Endothelial cell of umbilical vein (primary cell): ENCODE results near the gene FTO. TPM values are rescaled to one million over a fixed set of nuclear protein-coding genes. Genes with fewer than 3 reads are reported as not detected.

Source experiments
- BruUV-seq: library from RNA; stranded (reverse); fragments of 400-500 nt; replicated peaks from 2 replicates; lab custom pipeline; 2021; lab: Mats Ljungman, UMichigan
- CTCF ChIA-PET: fragments of 300-600, 350-600 bp; sonication (Branson Sonifier 250); formaldehyde crosslinking; loops from one replicate; lab custom pipeline; 2021; ENCODE audit warnings: antibody characterized with exemption, inconsistent platforms; lab: Charles Lee
- POLR2A ChIA-PET: fragments of 300-600, 350-600 bp; sonication (Branson Sonifier 250); formaldehyde crosslinking; loops from one replicate; lab custom pipeline; 2021; ENCODE audit warnings: antibody characterized with exemption, inconsistent platforms; lab: Charles Lee
- DNase-seq: peaks from one replicate; pipeline ENCODE4 v3.0.0-alpha.2; 2011; ENCODE audit warnings: low read depth, low spot score
- FAIRE-seq: peaks from 2 replicates; lab custom pipeline; 2011; peaks lifted over from hg19 to GRCh38; lab: Jason Lieb, UNC
- H2AFZ ChIP-seq: 2 replicates; pipeline ENCODE4 v1.6.0; 2012; ENCODE audit warnings: low read depth, low read length, control low read depth, inconsistent platforms
- H3K27ac ChIP-seq: 2 replicates; pipeline ENCODE4 v1.5.1; 2011; ENCODE audit warnings: low read depth, mild to moderate bottlenecking, control low read depth, low read length, moderate library complexity; ENCODE audit not compliant: insufficient read depth
- H3K27me3 ChIP-seq, 2 experiments: 2 replicates each; pipeline versions ENCODE4 v1.6.0 to v1.6.1; 2011; ENCODE audit warnings: low read length in 2 of 2, mixed read lengths in 1 of 2; ENCODE audit not compliant: control insufficient read depth in 2 of 2, insufficient read depth in 2 of 2
- H3K36me3 ChIP-seq, 2 experiments: 2 replicates in 1 of 2; 3 replicates in 1 of 2; pipeline ENCODE4 v1.5.1; 2011; ENCODE audit warnings: low read length in 2 of 2, mild to moderate bottlenecking in 1 of 2, moderate library complexity in 1 of 2; ENCODE audit not compliant: control insufficient read depth in 2 of 2, insufficient read depth in 2 of 2; ENCODE audit errors: extremely low read depth in 1 of 2
- H3K4me1 ChIP-seq: 3 replicates; pipeline ENCODE4 v1.5.1; 2011; ENCODE audit warnings: mild to moderate bottlenecking, low read length; ENCODE audit not compliant: control insufficient read depth, insufficient read depth; ENCODE audit errors: extremely low read depth
- H3K4me2 ChIP-seq: 2 replicates; pipeline ENCODE4 v1.6.1; 2011; ENCODE audit warnings: low read length, control low read depth, mixed read lengths; ENCODE audit not compliant: insufficient read depth
- H3K4me3 ChIP-seq, 3 experiments: fragments of 200-600 bp in 1 of 3; sonication (generic), shearing (Covaris generic) in 1 of 3; replicated peaks in 1 of 3; 2 replicates each; pipeline ENCODE4 v1.5.1; 2011 to 2016; ENCODE audit warnings: control low read depth in 3 of 3, low read length in 3 of 3, mild to moderate bottlenecking in 2 of 3, inconsistent platforms in 1 of 3, low read depth in 1 of 3, moderate library complexity in 1 of 3; ENCODE audit not compliant: insufficient read depth in 1 of 3
- H3K79me2 ChIP-seq: 2 replicates; pipeline ENCODE4 v1.6.0; 2012; ENCODE audit warnings: low read length, inconsistent platforms; ENCODE audit not compliant: control insufficient read depth, insufficient read depth
- H3K9ac ChIP-seq: replicated peaks from 2 replicates; pipeline ENCODE3; 2011; ENCODE audit warnings: low read length, control low read depth; ENCODE audit not compliant: insufficient read depth; ENCODE audit errors: extremely low read depth
- H3K9me1 ChIP-seq: replicated peaks from 3 replicates; pipeline ENCODE4 v1.6.0; 2011; ENCODE audit warnings: mild to moderate bottlenecking, low read length; ENCODE audit not compliant: control insufficient read depth, insufficient read depth; ENCODE audit errors: extremely low read depth
- H3K9me3 ChIP-seq: replicated peaks from 2 replicates; pipeline ENCODE4 v1.5.1; 2012; ENCODE audit warnings: low read length, inconsistent platforms; ENCODE audit not compliant: control insufficient read depth, insufficient read depth
- H4K20me1 ChIP-seq: replicated peaks from 2 replicates; pipeline ENCODE3; 2011; ENCODE audit warnings: mild to moderate bottlenecking, low read length; ENCODE audit not compliant: control insufficient read depth, insufficient read depth; ENCODE audit errors: extremely low read depth
- EZH2 ChIP-seq: IDR thresholded peaks from 2 replicates; pipeline ENCODE4 v1.6.1; 2012; ENCODE audit warnings: borderline replicate concordance, low read depth, mild to moderate bottlenecking, moderate library complexity, low read length, inconsistent platforms; ENCODE audit not compliant: severe bottlenecking
- FOS ChIP-seq: IDR thresholded peaks from 2 replicates; pipeline ENCODE4 v1.6.1; 2011; ENCODE audit warnings: mild to moderate bottlenecking, low read length, moderate library complexity, borderline replicate concordance; ENCODE audit not compliant: insufficient read depth
- GATA2 ChIP-seq: IDR thresholded peaks from 2 replicates; pipeline ENCODE4 v1.7.0; 2011; ENCODE audit warnings: low read depth, mild to moderate bottlenecking, moderate library complexity, mixed read lengths, low read length; ENCODE audit not compliant: insufficient read length, insufficient read depth
- JUN ChIP-seq: IDR thresholded peaks from 2 replicates; pipeline ENCODE4 v1.6.1; 2011; ENCODE audit warnings: borderline replicate concordance, low read depth; ENCODE audit not compliant: insufficient read length, insufficient read depth
- MYC ChIP-seq: IDR thresholded peaks from one replicate; pipeline ENCODE4 v1.6.1; 2011; ENCODE audit warnings: mild to moderate bottlenecking, low read depth, low read length
- POLR2A ChIP-seq: IDR thresholded peaks from 2 replicates; pipeline ENCODE4 v1.6.1; 2012; ENCODE audit warnings: low read depth, mild to moderate bottlenecking, control low read depth, low read length
- POLR2AphosphoS5 ChIP-seq: IDR thresholded peaks from 2 replicates; pipeline ENCODE4 v1.6.1; 2012; ENCODE audit warnings: low read depth, mild to moderate bottlenecking, control low read depth, low read length, moderate library complexity; ENCODE audit not compliant: insufficient read depth
- dilution Hi-C: fragments of 300-500 bp; cut with MboI; formaldehyde crosslinking; loops from one replicate; pipeline ENCODE4 v1.15.0; 2019; ENCODE audit warnings: low sequenced_read_pairs; ENCODE audit not compliant: extremely low pct_ligation_motif_present
- intact Hi-C: fragments of 100-400 bp; cut with micrococcal nuclease; formaldehyde crosslinking; loops from one replicate; pipeline ENCODE4 v1.10.0; 2022
- polyA plus RNA-seq, 4 experiments: library from polyadenylated mRNA; depleted of rRNA in 3 of 4; stranded (reverse) in 3 of 4; unstranded in 1 of 4; fragments of >200 nt; gene quantifications; 2 replicates each; pipeline versions ENCODE4 v1.2.1 to v1.2.3, GENCODE V29; 2011 to 2012; ENCODE audit warnings: missing spikeins in 1 of 4
- total RNA-seq: library from RNA; stranded (reverse); gene quantifications from 2 replicates; pipeline ENCODE4 v1.2.3, GENCODE V29; 2021
- TF ChIP-seq, protein P1 (sequence below), 2 donors: IDR thresholded peaks; 1 replicate in 1 of 2; 2 replicates in 1 of 2; pipeline ENCODE4 v1.5.1; 2011; ENCODE audit warnings: low read length in 2 of 2, mild to moderate bottlenecking in 2 of 2, moderate library complexity in 2 of 2, control low read depth in 1 of 2, inconsistent platforms in 1 of 2, low read depth in 1 of 2; ENCODE audit not compliant: insufficient read depth in 1 of 2; ENCODE audit errors: extremely low read depth in 1 of 2
- TF ChIP-seq, protein P2 (sequence below): IDR thresholded peaks from 2 replicates; pipeline ENCODE4 v1.6.1; 2011; ENCODE audit not compliant: insufficient read depth, insufficient read length

The FTO gene
- total and polyA plus RNA-seq, 2 donors (not counting 3 experiments of a cell fraction or from before 2014, with no cell fraction given): 48.6 to 87.1 TPM

DNA sequence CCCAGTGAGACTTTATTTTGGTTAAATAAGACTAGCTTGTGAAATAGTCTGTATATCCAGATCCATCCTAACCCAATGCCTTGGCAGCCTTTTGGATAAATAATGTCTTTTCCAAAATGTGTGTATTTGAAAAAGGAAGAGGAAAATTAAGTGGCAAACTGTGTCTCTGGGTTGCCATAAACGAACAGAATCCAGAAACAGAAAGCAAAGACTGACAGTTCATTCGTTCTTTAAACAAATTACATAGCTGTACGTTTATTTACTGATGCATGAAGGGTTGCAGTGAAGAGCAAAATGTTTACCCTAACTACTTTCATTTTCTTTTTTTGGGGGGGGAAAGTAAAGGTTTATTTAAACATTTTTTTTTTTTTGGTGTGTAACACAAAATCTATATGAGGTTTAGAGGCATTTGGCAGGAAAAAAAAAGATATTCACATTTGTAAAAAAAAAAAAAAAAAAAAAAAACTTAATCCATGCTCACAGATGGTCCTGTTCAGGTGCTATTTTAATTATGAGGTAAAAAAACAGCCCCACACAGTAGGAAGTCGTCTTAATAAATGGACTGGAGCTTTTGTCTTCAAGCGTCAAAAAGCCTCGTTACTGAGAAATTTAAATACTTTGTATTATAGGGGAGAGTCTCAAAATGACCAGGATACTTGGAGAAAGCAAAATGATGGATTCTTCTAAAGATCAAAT lies 245.9 kb downstream of the FTO start:
- Histone ChIP-seq H3K9ac (no peak overlapping the region), H3K9me3 (no peaks in the 10 kb centered on the region), H2AFZ (no peak overlapping the region), H3K4me1 (no peaks in the 10 kb centered on the region), H3K4me3 (no peak overlapping the region), H3K79me2 (no peaks in the 10 kb centered on the region), H3K9me1 (no peaks in the 10 kb centered on the region), H3K27me3 (no peaks in the 10 kb centered on the region), H3K36me3 (no peaks in the 10 kb centered on the region), H4K20me1 (no peaks in the 10 kb centered on the region), H3K27ac (no peak overlapping the region), H3K4me2 (no peak overlapping the region)
- no peak for DNase-seq
- no peak for FAIRE-seq
- POLR2A ChIA-PET: no interaction called here
- intact Hi-C loops: loop anchor here (5.0 kb wide), 5 partner anchors 332 to 1752 kb away; no protein-coding TSS in a partner anchor
- BruUV-seq: no TSS peak
- dilution Hi-C loops: no loop called here
- CTCF ChIA-PET: interaction anchor here (0.7 to 1.9 kb wide), 8 partner anchors 12 to 1510 kb away, joined by 3 to 6 read pairs (median 3); no protein-coding TSS in a partner anchor
- TF ChIP-seq JUN (no peak), GATA2 (no peak), MYC (no peak), POLR2AphosphoS5 (no peak), POLR2A (no peak), FOS (no peak), EZH2 (no peak)
- TF ChIP-seq, protein P1, sequence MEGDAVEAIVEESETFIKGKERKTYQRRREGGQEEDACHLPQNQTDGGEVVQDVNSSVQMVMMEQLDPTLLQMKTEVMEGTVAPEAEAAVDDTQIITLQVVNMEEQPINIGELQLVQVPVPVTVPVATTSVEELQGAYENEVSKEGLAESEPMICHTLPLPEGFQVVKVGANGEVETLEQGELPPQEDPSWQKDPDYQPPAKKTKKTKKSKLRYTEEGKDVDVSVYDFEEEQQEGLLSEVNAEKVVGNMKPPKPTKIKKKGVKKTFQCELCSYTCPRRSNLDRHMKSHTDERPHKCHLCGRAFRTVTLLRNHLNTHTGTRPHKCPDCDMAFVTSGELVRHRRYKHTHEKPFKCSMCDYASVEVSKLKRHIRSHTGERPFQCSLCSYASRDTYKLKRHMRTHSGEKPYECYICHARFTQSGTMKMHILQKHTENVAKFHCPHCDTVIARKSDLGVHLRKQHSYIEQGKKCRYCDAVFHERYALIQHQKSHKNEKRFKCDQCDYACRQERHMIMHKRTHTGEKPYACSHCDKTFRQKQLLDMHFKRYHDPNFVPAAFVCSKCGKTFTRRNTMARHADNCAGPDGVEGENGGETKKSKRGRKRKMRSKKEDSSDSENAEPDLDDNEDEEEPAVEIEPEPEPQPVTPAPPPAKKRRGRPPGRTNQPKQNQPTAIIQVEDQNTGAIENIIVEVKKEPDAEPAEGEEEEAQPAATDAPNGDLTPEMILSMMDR (IDR thresholded peaks at IDR 0.05; ENCODE audit: extremely low read depth in 1 of 2, insufficient read depth in 1 of 2, low read depth in 1 of 2, low read length in 2 of 2): no peak
- TF ChIP-seq, protein P2, sequence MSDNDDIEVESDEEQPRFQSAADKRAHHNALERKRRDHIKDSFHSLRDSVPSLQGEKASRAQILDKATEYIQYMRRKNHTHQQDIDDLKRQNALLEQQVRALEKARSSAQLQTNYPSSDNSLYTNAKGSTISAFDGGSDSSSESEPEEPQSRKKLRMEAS: no peak
